ENCODE measurements around the gene JARID2. TPM values are rescaled to one million over a fixed set of nuclear protein-coding genes. Genes with fewer than 3 reads are reported as not detected.

The JARID2 gene
- total RNA-seq, 1 donor from 2014 or later: 24.2 TPM

GRCh38 chr6:15290067-15290680, 44.3 kb downstream of the JARID2 start:
- Histone ChIP-seq H2AFZ (ENCODE audit: low read depth, low read length) (no peak overlapping the region), H3K36me3 (ENCODE audit: insufficient read depth, low read length) (no peaks in the 10 kb centered on the region), H3K27me3 (ENCODE audit: insufficient read depth, low read length) (no peaks in the 10 kb centered on the region), H3K4me3 (ENCODE audit: insufficient read depth, low read depth, low read length) (no peak overlapping the region), H3K27ac (ENCODE audit: low read depth, low read length) (no peak overlapping the region), H3K4me2 (ENCODE audit: low read length) (no peak overlapping the region), H3K79me2 (ENCODE audit: insufficient read depth, low read length) (peaks cover 93% of the 10 kb centered on the region), H3K9me3 (ENCODE audit: insufficient read depth, low read depth, low read length) (no peaks in the 10 kb centered on the region), H4K20me1 (ENCODE audit: insufficient read depth, low read length) (peaks cover 70% of the 10 kb centered on the region), H3K4me1 (ENCODE audit: insufficient read depth, low read length) (peaks cover 10% of the 10 kb centered on the region), H3K9ac (ENCODE audit: low read length) (no peak overlapping the region)
- FAIRE-seq (no peak), DNase-seq (ENCODE audit: low read depth) (no peak)
- H3K4me1 Mint-ChIP-seq (ENCODE audit: low read depth, unreplicated experiment): peaks cover 11% of the 10 kb centered on the region
- H3K36me3 Mint-ChIP-seq (ENCODE audit: low read depth, unreplicated experiment): peaks cover 2% of the 10 kb centered on the region
- TF ChIP-seq EZH2 (IDR thresholded peaks at IDR 0.05; ENCODE audit: insufficient read depth, low read length): no peak
- TF ChIP-seq, protein P1, sequence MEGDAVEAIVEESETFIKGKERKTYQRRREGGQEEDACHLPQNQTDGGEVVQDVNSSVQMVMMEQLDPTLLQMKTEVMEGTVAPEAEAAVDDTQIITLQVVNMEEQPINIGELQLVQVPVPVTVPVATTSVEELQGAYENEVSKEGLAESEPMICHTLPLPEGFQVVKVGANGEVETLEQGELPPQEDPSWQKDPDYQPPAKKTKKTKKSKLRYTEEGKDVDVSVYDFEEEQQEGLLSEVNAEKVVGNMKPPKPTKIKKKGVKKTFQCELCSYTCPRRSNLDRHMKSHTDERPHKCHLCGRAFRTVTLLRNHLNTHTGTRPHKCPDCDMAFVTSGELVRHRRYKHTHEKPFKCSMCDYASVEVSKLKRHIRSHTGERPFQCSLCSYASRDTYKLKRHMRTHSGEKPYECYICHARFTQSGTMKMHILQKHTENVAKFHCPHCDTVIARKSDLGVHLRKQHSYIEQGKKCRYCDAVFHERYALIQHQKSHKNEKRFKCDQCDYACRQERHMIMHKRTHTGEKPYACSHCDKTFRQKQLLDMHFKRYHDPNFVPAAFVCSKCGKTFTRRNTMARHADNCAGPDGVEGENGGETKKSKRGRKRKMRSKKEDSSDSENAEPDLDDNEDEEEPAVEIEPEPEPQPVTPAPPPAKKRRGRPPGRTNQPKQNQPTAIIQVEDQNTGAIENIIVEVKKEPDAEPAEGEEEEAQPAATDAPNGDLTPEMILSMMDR (IDR thresholded peaks at IDR 0.05; ENCODE audit: insufficient read depth, low read depth, low read length): no peak
- no peaks in the 10 kb centered on the region for H3K27me3 Mint-ChIP-seq (ENCODE audit: low read depth, unreplicated experiment)
- no peak overlapping the region for H3K27ac Mint-ChIP-seq (ENCODE audit: unreplicated experiment)
- no peak overlapping the region for H3K4me3 Mint-ChIP-seq (ENCODE audit: unreplicated experiment)
- no peaks in the 10 kb centered on the region for H3K9me3 Mint-ChIP-seq (ENCODE audit: unreplicated experiment)

GRCh38 chr6:15290962-15291704, 45.3 kb downstream of the JARID2 start:
- no peak overlapping the region for H3K4me2 ChIP-seq (ENCODE audit: low read length)
- H3K36me3 ChIP-seq (ENCODE audit: insufficient read depth, low read length): no peaks in the 10 kb centered on the region
- Mint-ChIP-seq H3K4me1 (ENCODE audit: low read depth, unreplicated experiment) (peaks cover 6% of the 10 kb centered on the region), H3K27ac (ENCODE audit: unreplicated experiment) (no peak overlapping the region), H3K27me3 (ENCODE audit: low read depth, unreplicated experiment) (no peaks in the 10 kb centered on the region), H3K9me3 (ENCODE audit: unreplicated experiment) (no peaks in the 10 kb centered on the region), H3K4me3 (ENCODE audit: unreplicated experiment) (no peak overlapping the region), H3K36me3 (ENCODE audit: low read depth, unreplicated experiment) (no peaks in the 10 kb centered on the region)
- FAIRE-seq (no peak), DNase-seq (ENCODE audit: low read depth) (no peak)
- H4K20me1 ChIP-seq (ENCODE audit: insufficient read depth, low read length): peaks cover 70% of the 10 kb centered on the region
- H3K79me2 ChIP-seq (ENCODE audit: insufficient read depth, low read length): peaks cover 93% of the 10 kb centered on the region
- no peak overlapping the region for H3K27ac ChIP-seq (ENCODE audit: low read depth, low read length)
- H3K9ac ChIP-seq (ENCODE audit: low read length): no peak overlapping the region
- H3K9me3 ChIP-seq (ENCODE audit: insufficient read depth, low read depth, low read length): no peaks in the 10 kb centered on the region
- H3K4me3 ChIP-seq (ENCODE audit: insufficient read depth, low read depth, low read length): no peak overlapping the region
- H2AFZ ChIP-seq (ENCODE audit: low read depth, low read length): no peak overlapping the region
- peaks cover 7% of the 10 kb centered on the region for H3K4me1 ChIP-seq (ENCODE audit: insufficient read depth, low read length)
- no peaks in the 10 kb centered on the region for H3K27me3 ChIP-seq (ENCODE audit: insufficient read depth, low read length)
- no peak for TF ChIP-seq EZH2 (IDR thresholded peaks at IDR 0.05; ENCODE audit: insufficient read depth, low read length)
- TF ChIP-seq, protein P1 (IDR thresholded peaks at IDR 0.05; ENCODE audit: insufficient read depth, low read depth, low read length): no peak
